GM12873 (cell line): ENCODE measurements around the gene SMARCA1.

ENCODE experiments used
- TF ChIP-seq, protein P1 (sequence below): IDR thresholded peaks from 2 replicates; pipeline ENCODE4 v1.5.1; 2012; ENCODE audit warnings: low read depth, mild to moderate bottlenecking, moderate library complexity, low read length, control low read depth; ENCODE audit not compliant: insufficient read depth; ENCODE audit errors: missing control alignments

SMARCA1 gene

DNA sequence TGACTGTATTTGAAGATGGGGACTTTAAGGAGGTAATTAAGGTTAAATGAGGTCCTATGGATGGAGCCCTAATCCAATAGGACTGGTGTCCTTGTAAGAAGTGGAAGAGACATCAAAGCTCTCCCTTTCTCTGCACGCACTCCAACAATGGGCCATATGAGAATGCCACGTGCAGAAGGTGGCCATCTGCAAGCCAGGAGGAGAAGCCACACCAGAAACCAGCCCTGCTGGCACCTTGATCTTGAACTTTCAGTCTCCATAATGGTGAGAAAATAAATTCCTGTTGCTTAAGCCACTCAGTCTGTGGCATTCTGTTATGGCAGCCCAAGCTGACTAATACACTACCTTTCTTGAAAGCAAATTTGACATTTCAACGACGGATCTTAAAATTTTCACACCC is 73.2 kb downstream of the SMARCA1 start:
- TF ChIP-seq, protein P1, sequence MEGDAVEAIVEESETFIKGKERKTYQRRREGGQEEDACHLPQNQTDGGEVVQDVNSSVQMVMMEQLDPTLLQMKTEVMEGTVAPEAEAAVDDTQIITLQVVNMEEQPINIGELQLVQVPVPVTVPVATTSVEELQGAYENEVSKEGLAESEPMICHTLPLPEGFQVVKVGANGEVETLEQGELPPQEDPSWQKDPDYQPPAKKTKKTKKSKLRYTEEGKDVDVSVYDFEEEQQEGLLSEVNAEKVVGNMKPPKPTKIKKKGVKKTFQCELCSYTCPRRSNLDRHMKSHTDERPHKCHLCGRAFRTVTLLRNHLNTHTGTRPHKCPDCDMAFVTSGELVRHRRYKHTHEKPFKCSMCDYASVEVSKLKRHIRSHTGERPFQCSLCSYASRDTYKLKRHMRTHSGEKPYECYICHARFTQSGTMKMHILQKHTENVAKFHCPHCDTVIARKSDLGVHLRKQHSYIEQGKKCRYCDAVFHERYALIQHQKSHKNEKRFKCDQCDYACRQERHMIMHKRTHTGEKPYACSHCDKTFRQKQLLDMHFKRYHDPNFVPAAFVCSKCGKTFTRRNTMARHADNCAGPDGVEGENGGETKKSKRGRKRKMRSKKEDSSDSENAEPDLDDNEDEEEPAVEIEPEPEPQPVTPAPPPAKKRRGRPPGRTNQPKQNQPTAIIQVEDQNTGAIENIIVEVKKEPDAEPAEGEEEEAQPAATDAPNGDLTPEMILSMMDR = no peak

DNA sequence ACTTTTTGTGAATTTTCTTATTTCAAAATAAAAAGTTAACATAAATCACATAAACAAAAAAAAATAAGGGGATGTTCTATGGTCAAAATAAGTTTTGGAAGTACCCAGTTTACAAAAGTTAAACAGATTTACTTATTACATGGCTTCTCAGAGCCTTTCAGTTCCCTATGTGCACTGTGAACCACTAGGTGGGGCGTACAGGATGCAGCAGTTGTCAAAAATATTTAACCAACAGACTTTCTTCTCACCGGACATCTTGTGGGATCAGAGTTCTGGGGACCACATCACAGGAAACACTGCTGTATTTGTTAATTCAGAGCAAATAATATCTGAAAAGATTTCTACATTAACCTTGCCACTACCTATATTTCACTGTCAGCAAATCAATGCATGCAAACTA is 74.1 kb downstream of the SMARCA1 start:
- TF ChIP-seq, protein P1 = peak; percentile 25

DNA sequence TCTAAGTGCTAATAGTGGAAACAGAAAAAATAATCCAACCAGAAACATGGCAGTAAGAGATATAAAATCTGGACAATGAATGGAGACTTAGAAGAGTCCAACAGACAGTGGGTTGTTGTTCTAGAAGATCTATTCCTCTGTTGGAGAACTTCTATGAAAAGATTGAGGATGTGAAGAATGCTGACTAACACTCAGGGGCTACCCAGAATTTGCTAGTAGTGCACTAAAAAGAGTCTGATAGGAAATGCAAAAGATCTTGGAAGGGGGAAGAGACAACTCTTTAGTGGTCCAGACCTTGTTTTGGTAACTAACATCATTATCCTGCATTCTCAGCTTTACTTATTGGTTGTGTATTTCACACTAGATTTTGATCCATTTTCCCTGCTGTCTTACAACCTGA is 77.9 kb downstream of the SMARCA1 start:
- TF ChIP-seq, protein P1 = no peak

DNA sequence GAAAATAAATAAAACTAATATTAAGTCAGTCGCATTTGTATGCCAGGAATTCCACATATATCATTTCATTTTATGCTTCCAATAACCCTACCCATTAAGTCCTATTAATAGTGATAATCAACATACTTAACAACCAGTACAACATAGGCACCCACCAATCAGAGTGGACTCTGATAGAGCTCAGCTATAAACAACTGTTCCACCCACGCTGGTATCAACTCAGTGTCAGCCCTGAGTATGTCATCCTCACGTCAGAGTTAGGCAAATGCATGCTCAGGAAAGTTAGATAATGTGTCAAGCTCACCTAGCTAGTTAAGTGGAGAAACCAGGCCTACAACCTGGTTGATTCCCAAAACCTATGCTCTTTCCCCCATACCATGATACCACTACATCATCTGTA is 89.3 kb downstream of the SMARCA1 start:
- TF ChIP-seq, protein P1 = no peak

DNA sequence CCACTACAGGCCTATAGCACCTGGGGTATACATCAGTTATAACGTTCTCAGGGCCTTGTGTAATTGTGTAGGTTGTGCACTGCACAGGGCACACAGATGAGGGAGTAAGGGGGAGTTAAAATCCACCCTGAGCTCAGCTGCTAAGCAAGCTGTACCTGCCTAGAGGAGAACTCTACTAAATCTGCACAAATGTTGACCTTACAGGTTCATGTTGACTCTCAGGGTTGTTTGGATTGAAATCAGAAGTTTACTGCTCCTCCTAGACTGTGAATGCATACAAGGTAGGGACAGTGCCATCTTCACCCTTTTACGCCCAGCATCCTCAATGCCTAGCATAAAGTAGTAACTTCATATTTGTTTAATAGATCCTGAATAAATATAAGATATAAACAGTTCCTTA is 89.8 kb downstream of the SMARCA1 start:
- TF ChIP-seq, protein P1 = no peak

DNA sequence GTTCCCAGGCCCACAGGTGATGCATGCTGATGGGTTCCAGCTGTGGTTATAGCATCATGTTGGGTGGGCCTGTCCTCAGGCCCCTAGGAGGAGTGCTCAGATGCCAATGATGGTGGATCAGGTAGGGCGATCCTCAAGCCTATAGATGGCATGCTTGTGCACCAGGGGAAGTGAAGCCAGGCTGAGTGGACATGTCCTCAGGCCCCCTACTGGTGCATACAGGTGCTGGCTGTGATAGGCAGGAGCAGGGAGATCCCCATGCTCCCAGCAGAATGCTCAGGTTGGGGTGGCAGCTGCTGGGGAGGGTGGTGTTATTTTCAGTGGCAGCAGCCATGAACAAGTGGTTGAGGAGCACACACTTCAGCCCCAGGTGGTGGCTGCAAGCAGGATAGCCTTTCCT is 96.0 kb downstream of the SMARCA1 start:
- TF ChIP-seq, protein P1 = peak; percentile 40

DNA sequence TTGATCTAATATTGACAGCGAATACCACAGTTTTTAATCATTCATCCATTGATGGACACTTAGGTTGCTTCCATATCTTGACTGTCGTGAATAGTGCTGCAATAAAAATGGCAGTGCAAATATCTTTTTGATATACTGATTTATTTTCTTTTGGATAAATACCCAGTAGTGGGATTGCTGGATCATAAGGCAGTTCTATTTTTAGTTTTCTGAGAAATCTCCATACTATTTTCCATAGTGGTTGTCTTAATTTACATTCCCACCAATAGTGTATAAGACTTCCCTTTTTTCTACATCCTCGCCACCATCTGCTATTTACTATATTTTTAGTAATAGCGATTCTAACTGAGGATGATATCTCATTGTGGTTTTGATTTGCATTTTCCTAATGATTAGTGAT is 100.1 kb downstream of the SMARCA1 start:
- TF ChIP-seq, protein P1 = no peak

DNA sequence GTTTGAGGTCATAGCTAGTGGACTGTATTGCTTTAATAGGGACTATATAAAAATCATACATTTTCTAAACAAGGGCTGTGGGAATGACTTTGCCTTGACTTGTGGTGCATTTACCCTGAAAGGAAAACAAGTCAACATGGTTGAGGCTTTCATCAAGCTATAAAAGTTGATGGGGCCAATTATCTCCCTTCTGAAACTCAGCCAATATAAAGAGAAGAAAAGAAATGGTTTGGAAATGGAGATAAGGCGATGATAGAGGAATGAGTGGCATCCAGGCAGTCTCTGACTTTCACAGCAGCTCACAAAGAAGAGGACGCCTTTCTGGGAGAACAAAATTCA is 118.7 kb downstream of the SMARCA1 start:
- TF ChIP-seq, protein P1 = no peak
